DOHH2 (cell line): ENCODE data around the gene TBL1XR1.

Source experiments
- CTCF ChIP-seq: fragments of 200-600 bp; sonication (generic); IDR thresholded peaks from one replicate; pipeline ENCODE4 v1.5.1; 2014; ENCODE audit warnings: antibody characterized with exemption, mild to moderate bottlenecking, low read depth, low read length; ENCODE audit not compliant: poor library complexity, severe bottlenecking
- EZH2phosphoT487 ChIP-seq: fragments of 200-600 bp; sonication (generic); IDR thresholded peaks from 2 replicates; pipeline ENCODE4 v1.6.1; 2017; ENCODE audit warnings: borderline replicate concordance, mild to moderate bottlenecking, antibody characterized with exemption, low read length, moderate library complexity, mixed read lengths

GRCh38 chr3:176977331-176977730 lies 220.0 kb downstream of the TBL1XR1 start:
- TF ChIP-seq EZH2phosphoT487 (no peak), CTCF (no peak)
